Gastrocnemius medialis (tissue), 4 donors: ENCODE measurements around the gene ZFHX3. TPM values are rescaled to one million over a fixed set of nuclear protein-coding genes. Genes with fewer than 3 reads are reported as not detected.
A peak's percentile ranks its signal among the peaks of the same experiment; 100 is the strongest.
"Not testable (repeated sequence)": the region's sequence is repeated elsewhere in the genome, so short reads cannot be mapped to it uniquely, and the experiment has no call there.

Experiments used
- ATAC-seq, 2 donors: fragments of 150-250 bp; one replicate each; pipeline ENCODE4 v1.9.1; 2016
- DNase-seq, 2 donors: peaks; one replicate each; pipeline ENCODE4 v3.0.0-alpha.2; 2019
- H3K27ac ChIP-seq, 4 donors: fragments of 200-600 bp; sonication (generic); 1 replicate in 1 of 4; 2 replicates in 3 of 4; pipeline ENCODE4 v1.5.1; 2016 to 2018; ENCODE audit warnings: mild to moderate bottlenecking in 2 of 4, moderate library complexity in 1 of 4
- H3K27me3 ChIP-seq, 3 donors: fragments of 200-600 bp; sonication (generic) in 2 of 3; 1 replicate in 1 of 3; 2 replicates in 2 of 3; pipeline versions ENCODE4 v1.5.1 to v1.6.0; 2016 to 2019; ENCODE audit warnings: mild to moderate bottlenecking in 1 of 3, moderate library complexity in 1 of 3
- H3K36me3 ChIP-seq, 2 donors: fragments of 200-600 bp; sonication (generic) in 1 of 2; one replicate each; pipeline ENCODE4 v1.5.1; 2017 to 2018
- H3K4me1 ChIP-seq, 2 donors: fragments of 200-600 bp; sonication (generic) in 1 of 2; one replicate each; pipeline ENCODE4 v1.5.1; 2016 to 2017; ENCODE audit warnings: mild to moderate bottlenecking in 2 of 2
- H3K4me3 ChIP-seq, 4 donors: fragments of 200-600 bp; sonication (generic) in 3 of 4; 1 replicate in 1 of 4; 2 replicates in 3 of 4; pipeline ENCODE4 v1.5.1; 2016 to 2019; ENCODE audit warnings: mild to moderate bottlenecking in 2 of 4
- H3K9me3 ChIP-seq, 3 donors: fragments of 200-600 bp; sonication (generic) in 2 of 3; 1 replicate in 1 of 3; 2 replicates in 2 of 3; pipeline ENCODE4 v1.5.1; 2016 to 2019
- POLR2A ChIP-seq, 2 donors: fragments of 450-650 bp; IDR thresholded peaks; one replicate each; pipeline ENCODE4 v1.6.1; 2017; ENCODE audit warnings: antibody characterized with exemption in 2 of 2, mild to moderate bottlenecking in 2 of 2, moderate library complexity in 2 of 2
- in situ Hi-C, 4 donors: fragments of 200-750 bp; cut with MboI; loops; one replicate each; pipeline versions ENCODE4 v1.15.0 to v1.8.0; 2017; ENCODE audit warnings: low sequenced_read_pairs in 4 of 4
- intact Hi-C: fragments of 100-400 bp; cut with DNase I; formaldehyde crosslinking; loops from one replicate; pipeline ENCODE4 v1.15.1; 2023; ENCODE audit warnings: low total_unique reads
- total RNA-seq, 4 donors: library from RNA; depleted of rRNA; stranded (reverse); fragments of >200 nt; gene quantifications; one replicate each; pipeline versions ENCODE4 v1.1.0 to v1.2.3, GENCODE V29; 2016
- TF ChIP-seq, protein P1 (sequence below), 5 experiments: fragments of 450-650 bp in 3 of 5; fragments of 200-600 bp in 2 of 5; sonication (generic) in 2 of 5; IDR thresholded peaks in 4 of 5; conservative IDR thresholded peaks in 1 of 5; 1 replicate in 4 of 5; 2 replicates in 1 of 5; pipeline ENCODE4 v1.5.1; 2016 to 2019; ENCODE audit warnings: antibody characterized with exemption in 5 of 5, mild to moderate bottlenecking in 3 of 5, moderate library complexity in 3 of 5

ZFHX3 gene
- total RNA-seq, 4 donors from 2014 or later, result 14.0 to 28.5 (median 27.3) TPM

DNA sequence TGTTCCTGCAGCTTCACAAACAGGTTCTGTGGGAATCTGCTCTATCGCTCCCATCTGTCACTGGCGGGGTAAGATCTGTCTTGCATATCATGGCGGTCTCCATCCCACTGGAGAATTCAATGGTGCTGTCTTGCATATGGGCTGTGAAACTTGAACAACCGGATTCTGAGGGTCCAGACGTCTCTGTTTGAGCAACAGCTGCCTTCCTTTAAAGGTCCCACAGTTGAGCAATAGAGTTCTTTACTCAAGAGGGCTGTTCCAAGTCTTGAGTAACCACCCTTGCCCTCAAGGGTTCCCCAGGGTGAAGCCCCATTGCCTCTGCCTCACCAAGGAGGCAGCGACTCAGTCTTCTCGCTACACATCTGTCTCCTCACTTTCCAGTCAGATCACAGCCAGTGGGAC is 50.8 kb downstream of the ZFHX3 start:
- peak; percentile 32 to 64 for ATAC-seq
- peak overlapping the region; percentile 72 to 87 (median 82) for H3K27ac ChIP-seq
- peaks cover 0 to 7% (median 0%) of the 10 kb centered on the region in 3 donors for H3K9me3 ChIP-seq
- in situ Hi-C loops, result no loop called here
- peak; percentile 46 to 76 for DNase-seq
- TF ChIP-seq, protein P1, sequence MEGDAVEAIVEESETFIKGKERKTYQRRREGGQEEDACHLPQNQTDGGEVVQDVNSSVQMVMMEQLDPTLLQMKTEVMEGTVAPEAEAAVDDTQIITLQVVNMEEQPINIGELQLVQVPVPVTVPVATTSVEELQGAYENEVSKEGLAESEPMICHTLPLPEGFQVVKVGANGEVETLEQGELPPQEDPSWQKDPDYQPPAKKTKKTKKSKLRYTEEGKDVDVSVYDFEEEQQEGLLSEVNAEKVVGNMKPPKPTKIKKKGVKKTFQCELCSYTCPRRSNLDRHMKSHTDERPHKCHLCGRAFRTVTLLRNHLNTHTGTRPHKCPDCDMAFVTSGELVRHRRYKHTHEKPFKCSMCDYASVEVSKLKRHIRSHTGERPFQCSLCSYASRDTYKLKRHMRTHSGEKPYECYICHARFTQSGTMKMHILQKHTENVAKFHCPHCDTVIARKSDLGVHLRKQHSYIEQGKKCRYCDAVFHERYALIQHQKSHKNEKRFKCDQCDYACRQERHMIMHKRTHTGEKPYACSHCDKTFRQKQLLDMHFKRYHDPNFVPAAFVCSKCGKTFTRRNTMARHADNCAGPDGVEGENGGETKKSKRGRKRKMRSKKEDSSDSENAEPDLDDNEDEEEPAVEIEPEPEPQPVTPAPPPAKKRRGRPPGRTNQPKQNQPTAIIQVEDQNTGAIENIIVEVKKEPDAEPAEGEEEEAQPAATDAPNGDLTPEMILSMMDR (IDR thresholded peaks at IDR 0.05 in 4 of 5, conservative IDR thresholded peaks at IDR 0.05 in 1 of 5), result no peak
- no peak for TF ChIP-seq POLR2A (IDR thresholded peaks at IDR 0.05)
- intact Hi-C loops, result no loop called here
- no peaks in the 10 kb centered on the region for H3K27me3 ChIP-seq
- H3K36me3 ChIP-seq, result no peaks in the 10 kb centered on the region
- H3K4me3 ChIP-seq, result no peak overlapping the region
- H3K4me1 ChIP-seq, result peaks cover 88% of the 10 kb centered on the region in 2 donors

DNA sequence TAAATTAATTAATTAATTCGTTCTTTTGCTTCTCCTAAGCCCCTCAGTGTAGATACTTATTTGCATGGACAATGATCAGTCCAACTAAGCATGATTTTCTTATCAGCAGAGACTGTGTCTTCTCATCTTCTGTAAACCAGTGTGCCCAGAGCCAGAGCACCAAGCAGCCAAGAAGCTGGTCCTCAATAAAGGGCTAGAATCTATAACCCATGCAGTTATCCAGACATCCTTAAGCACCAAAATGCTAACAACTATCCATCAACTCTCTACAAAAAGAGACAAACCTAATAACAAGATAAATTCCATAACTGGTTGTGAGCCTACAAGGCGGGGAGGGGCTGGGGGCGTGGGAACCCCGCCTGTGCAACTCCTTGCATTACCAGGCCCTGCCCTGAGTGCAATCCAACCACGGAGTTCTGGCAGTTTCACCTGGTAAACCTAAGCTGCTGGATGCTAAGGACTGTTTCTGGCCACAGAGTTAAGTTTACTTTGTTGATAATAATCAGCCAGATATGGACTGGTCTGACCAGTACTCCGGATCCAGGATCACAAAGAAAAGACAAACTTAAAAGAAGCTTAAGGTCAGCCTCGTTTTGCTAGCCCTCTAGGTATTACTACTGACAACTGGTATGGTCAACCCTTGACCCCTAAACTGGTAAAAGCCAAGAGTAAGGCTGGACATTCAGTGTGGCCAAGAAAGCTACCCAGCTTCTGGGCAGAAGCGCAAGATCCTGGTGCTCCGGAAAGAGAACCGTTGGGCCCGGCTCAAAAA is 51.5 kb downstream of the ZFHX3 start:
- ATAC-seq (no peak), DNase-seq (no peak)
- Histone ChIP-seq H3K27me3 (no peaks in the 10 kb centered on the region), H3K36me3 (no peaks in the 10 kb centered on the region), H3K9me3 (peaks cover 0 to 7% (median 0%) of the 10 kb centered on the region in 3 donors), H3K27ac (peak overlapping the region; percentile 72 to 87 (median 82)), H3K4me3 (no peak overlapping the region), H3K4me1 (peaks cover 92 to 95% of the 10 kb centered on the region in 2 donors)
- TF ChIP-seq, protein P1 (IDR thresholded peaks at IDR 0.05 in 4 of 5, conservative IDR thresholded peaks at IDR 0.05 in 1 of 5), result no peak
- no peak for TF ChIP-seq POLR2A (IDR thresholded peaks at IDR 0.05)
- in situ Hi-C loops (no loop called here), intact Hi-C loops (no loop called here)

DNA sequence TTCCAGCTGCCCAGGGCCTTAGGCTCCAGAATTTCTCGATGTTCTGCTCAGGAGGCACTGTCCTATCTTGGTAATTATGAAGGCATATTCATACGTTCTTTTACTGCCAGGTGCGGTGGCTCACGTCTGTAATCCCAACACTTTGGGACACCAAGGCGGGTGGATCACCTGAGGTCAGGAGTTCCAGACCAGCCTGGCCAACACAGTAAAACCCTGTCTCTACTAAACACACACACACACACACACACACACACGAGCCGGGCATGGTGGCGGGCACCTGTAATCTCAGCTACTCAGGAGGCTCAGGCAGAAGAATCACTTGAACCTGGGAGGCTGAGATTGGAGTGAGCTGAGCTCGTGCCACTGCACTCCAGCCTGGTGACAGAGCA is 52.1 kb downstream of the ZFHX3 start:
- Histone ChIP-seq H3K4me1 (peaks cover 97 to 100% of the 10 kb centered on the region in 2 donors), H3K27ac (peak overlapping the region; percentile 72 to 87 (median 82))
- H3K4me3 ChIP-seq, H3K36me3 ChIP-seq, in situ Hi-C loops, intact Hi-C loops, H3K9me3 ChIP-seq, H3K27me3 ChIP-seq, ATAC-seq, DNase-seq: not testable (repeated sequence)

DNA sequence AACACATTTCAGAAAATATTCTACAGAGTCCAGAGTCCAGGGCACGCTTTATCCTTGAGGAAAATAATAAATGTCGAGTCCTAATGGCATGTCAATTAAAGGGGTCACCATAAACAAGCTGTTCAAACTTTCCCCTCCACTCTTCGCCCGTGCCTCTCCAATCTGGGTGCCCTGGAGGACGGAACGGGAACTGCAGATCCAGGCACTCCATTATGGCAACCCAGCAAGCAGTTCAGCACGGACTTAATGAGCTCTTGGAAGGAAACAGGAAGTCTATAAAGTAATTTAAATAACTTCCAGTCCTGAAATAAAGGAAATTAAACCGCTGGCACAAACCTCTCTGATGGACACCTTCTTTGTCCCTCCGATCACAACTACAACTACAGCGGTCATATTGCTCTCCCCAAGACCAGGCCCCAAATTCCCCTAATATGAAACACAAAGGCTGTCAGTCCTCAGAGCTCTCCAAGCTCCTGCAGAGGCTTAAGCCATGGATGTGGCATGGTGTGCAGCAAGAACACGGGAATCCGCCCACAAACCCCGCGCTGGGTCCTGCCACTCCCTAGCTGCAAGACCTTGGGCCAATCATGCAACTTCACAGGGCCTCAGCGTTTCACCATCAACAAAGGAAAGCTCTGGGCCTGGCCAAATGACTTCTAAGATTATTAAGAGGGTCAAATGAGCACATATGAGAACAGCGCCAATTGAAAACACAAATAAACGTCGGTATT is 52.6 kb downstream of the ZFHX3 start:
- DNase-seq (no peak), ATAC-seq (no peak)
- in situ Hi-C loops (no loop called here), intact Hi-C loops (no loop called here)
- H3K36me3 ChIP-seq, result no peaks in the 10 kb centered on the region
- peaks cover 99 to 100% of the 10 kb centered on the region in 2 donors for H3K4me1 ChIP-seq
- H3K4me3 ChIP-seq, result no peak overlapping the region
- no peaks in the 10 kb centered on the region for H3K9me3 ChIP-seq
- no peaks in the 10 kb centered on the region for H3K27me3 ChIP-seq
- no peak for TF ChIP-seq POLR2A (IDR thresholded peaks at IDR 0.05)
- TF ChIP-seq, protein P1 (IDR thresholded peaks at IDR 0.05 in 4 of 5, conservative IDR thresholded peaks at IDR 0.05 in 1 of 5), result peak in 4 of 5 experiments; percentile 24 to 44 (median 29)
- H3K27ac ChIP-seq, result peak overlapping the region; percentile 72 to 95 (median 85)

DNA sequence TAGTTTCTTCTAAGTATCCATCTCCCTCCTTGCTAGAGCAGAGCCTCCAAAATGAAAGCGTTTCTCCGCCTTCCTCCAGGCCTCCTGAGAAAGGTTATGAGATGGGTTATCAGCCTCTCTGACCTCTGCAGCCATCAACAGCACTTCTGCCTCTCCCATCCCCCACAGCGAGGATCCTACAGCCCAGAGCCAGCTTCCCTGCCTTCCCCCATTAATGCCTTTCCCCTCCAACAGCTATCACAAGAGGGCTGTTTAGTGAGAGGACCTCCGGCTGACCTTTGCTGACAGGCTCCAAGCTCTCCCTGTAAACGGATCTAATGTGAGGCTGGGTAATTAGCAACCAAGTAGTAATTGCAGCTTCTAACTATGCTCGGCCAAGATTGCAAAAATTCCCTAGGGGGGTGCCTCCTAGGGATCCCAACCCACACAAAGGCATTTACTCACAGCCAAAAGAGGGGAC is 55.8 kb downstream of the ZFHX3 start:
- DNase-seq, result no peak
- Histone ChIP-seq H3K27ac (peak overlapping the region; percentile 89 to 99 (median 96)), H3K4me3 (no peak overlapping the region), H3K9me3 (no peaks in the 10 kb centered on the region), H3K27me3 (no peaks in the 10 kb centered on the region), H3K36me3 (no peaks in the 10 kb centered on the region), H3K4me1 (peaks cover 96 to 97% of the 10 kb centered on the region in 2 donors)
- in situ Hi-C loops (no loop called here), intact Hi-C loops (loop anchor here (2.0 kb wide), 1 partner anchor 77 kb away; no protein-coding TSS in a partner anchor)
- TF ChIP-seq, protein P1 (IDR thresholded peaks at IDR 0.05 in 4 of 5, conservative IDR thresholded peaks at IDR 0.05 in 1 of 5), result no peak
- no peak for TF ChIP-seq POLR2A (IDR thresholded peaks at IDR 0.05)
- no peak for ATAC-seq
